HG02973 (cell line): ENCODE results near the gene PLA2G15.
A peak's percentile ranks its signal among the peaks of the same experiment; 100 is the strongest.

Experiments
- ATAC-seq: cut with Tn5 transposase; IDR thresholded peaks from one replicate; pipeline ENCODE4 v1.9.1; 2021; ENCODE audit warnings: moderate library complexity; ENCODE audit not compliant: unreplicated experiment

The PLA2G15 gene, protein sequence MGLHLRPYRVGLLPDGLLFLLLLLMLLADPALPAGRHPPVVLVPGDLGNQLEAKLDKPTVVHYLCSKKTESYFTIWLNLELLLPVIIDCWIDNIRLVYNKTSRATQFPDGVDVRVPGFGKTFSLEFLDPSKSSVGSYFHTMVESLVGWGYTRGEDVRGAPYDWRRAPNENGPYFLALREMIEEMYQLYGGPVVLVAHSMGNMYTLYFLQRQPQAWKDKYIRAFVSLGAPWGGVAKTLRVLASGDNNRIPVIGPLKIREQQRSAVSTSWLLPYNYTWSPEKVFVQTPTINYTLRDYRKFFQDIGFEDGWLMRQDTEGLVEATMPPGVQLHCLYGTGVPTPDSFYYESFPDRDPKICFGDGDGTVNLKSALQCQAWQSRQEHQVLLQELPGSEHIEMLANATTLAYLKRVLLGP

DNA sequence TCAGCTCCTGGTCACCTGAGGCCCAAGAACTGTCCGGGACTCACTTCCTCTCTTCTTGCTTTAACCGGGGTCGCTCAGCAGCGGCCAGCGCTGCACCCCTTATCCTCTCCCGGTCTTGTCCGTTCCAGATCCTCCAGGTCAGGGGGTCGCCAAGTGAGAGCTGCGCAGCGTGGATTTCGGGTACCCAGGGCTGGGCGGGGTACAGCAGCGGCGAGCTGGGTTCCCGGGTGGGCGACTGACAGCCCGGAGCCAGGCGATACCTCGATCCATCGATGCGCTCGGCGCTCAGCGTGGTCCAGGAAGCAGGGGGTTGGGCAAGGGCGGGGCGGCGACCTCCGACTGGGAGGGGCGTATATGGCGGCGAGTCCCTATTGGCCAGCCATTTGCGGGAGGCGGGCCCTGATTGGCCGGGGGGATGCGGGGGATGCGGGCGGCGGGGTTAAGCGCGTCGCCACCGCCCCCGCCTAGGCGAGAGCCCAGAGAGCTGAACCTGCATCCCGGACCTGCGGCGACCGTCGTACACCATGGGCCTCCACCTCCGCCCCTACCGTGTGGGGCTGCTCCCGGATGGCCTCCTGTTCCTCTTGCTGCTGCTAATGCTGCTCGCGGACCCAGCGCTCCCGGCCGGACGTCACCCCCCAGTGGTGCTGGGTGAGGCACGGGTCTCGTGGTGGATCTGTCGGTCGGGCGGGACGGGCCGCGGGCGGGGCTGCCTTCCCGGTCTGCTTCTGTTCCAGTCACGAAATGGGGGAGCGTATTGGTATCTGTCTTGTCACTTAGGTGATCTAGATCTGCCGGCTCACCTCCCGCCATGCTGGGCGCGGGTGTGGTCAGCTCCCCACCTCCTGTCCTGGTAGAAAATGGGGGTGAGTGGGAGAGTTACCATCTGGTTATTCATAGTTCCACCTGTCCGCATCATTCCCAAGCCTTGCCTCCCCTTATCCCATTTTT, at the start of gene PLA2G15:
PLA2G15 (plus strand) TSS at position 471 of the 951 bp plus-strand sequence; CDS start at position 525, 54 bp downstream.
- peak; percentile 74 for ATAC-seq

DNA sequence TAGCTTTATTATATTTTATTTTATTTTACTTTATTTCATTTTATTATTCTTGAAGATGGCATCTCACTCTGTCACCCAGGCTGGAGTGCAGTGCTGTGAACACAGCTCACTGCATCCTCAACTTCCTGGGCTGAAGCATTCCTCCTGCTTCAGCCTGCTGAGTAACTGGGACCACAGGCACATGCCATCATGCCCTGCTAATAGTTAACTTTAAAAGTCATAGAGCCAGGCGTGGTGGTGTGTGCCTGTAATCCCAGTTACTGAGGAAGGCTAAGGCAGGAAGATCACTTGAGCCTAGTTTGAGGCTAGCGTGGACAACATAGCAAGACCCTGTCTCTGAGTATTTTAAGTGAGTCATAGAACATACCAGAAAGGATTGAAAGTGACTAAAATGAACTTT, 47.9 kb upstream of the PLA2G15 start:
- no peak for ATAC-seq

DNA sequence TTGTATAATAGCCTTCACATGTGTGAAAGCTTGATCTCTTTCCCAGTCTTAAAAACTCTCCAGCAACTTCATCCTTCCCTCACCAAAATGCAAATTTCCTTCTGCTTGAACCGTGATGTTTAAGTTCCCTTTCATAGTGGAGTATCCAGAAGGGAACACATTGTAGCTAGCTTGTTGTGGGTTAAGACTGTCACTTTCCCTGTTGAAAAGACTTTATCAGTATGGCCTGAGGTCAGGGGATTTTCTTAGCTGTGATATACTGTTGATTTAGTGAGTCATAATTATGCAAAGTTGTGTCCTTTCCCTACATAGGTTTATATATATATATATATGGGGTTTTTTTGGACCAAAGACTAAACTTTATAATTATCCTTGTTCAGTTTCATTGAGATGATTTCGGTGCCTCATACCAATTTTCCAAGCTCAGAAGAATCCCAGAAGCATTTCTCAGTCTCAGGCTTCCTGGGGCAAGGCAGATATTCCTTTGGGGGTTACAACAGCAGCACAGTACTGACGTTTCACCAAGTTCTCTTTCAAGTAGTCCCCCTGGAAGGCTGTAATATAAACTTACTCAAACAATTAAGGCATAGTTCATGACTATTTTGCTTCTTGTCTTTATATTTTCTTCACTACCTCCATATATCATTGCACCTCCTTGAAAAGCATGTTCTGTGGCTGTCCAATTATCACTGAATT, 44.9 kb upstream of the PLA2G15 start:
- ATAC-seq: no peak

DNA sequence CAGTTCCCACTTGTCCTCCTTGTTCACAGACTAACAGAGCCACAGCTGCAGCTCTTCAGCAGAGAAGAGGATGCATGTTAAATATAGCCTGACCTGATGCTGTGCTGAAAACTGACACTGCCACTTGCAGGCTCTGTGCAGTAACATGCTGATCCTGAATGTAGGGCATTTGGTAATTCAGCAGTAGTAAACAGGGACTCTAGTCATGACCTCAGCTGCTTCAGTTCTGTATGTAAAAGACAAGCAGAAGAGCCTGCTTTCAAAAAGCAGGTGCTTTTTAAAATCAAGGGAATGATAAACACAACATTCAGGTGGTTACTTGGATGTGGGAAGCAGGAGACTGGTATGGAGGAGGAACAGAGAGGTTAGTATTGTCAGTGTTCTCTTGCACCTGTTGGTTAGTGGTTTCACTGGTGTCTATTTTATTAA, 43.1 kb upstream of the PLA2G15 start:
- no peak for ATAC-seq

DNA sequence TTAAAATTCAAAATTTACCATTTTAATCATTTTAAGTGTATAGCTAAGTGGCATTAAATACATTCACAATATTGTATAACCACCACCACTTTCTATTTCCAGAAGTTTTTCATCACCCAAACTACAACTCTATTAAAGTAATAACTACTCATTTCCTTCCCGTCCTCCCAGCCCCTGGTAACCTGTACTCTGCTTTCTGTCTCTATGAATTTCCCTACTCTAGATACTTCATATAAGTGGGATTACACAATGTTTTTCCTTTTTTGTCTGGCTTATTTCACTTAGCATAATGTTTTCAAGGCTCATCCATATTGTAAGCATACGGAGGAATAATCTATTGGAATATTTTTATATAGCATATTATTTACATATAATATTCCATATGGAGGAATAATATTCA, 38.9 kb upstream of the PLA2G15 start:
- no peak for ATAC-seq

DNA sequence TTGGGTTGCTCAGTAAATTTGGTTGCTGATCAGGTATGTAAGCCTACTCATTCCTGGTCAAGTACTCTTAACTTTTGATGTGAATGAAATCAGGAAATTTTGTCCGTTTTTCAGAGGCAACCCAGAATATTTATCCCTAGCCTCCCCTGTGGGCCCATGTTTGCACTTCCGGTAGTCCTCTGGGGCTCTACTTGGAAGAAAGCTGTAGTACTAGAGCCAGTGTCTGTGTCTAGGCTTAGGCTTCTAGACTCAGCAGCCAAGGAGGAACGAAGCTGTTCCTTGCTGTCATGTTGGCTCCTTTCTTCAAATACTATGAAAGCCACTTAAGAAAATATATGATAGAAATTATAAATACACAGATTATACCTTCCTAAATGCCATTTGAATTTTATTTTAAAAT, 30.4 kb upstream of the PLA2G15 start:
- ATAC-seq: no peak

DNA sequence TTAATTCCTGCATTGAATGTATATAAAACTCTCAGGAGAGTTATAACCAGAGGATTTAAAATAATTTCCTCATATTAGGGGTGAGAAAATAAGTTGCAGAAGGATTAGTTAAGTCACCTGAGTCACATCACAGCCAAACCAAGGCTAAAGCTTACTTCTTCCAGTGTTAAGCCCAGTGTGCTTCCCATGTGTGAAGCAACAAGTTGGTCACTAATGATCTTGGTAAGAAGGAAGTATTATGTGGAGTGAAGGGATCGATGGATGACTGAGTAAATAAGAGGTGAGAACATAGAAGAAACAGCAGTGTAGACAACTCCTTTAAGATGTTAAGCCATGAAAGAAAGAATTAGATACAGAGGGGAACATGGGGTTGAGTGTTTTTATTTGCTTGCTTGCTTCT, 29.9 kb upstream of the PLA2G15 start:
- no peak for ATAC-seq

DNA sequence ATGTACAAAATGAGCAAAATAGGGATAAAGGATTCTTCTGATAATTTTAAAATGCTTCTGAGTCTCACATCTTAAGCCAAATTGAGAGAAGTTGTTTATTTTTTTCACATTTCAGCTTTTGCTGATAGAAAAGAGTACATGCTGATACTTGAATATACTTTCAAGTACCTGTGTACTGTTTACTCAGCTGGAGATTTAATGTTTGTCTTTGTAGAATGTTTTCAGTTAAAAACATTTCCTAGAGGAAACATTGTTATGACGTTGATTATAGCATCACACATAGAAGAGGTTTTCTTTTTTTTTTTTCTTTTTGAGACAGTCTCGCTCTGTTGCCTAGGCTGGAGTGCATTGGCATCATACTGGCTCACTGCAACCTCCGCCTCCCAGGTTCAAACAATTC, 28.9 kb upstream of the PLA2G15 start:
- ATAC-seq: no peak

DNA sequence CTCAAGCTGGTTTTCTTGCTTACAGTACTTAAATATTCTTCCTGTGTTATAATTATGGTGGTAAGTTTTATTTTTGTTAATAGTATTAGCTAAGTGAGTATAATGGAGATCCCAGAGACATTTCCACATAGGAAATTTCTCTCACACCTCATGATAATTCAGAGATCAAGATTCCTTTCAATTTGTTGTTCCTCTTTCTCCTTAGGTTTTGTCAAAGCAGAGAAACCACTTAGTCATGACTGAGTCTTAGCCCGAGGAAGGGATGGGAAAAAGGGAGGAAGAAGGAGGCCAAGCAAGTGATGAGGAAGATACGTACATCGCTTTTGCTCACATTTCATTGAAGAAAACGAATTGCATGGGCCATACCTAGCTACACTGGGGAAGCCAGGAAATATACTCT, 27.7 kb upstream of the PLA2G15 start:
- ATAC-seq: no peak

DNA sequence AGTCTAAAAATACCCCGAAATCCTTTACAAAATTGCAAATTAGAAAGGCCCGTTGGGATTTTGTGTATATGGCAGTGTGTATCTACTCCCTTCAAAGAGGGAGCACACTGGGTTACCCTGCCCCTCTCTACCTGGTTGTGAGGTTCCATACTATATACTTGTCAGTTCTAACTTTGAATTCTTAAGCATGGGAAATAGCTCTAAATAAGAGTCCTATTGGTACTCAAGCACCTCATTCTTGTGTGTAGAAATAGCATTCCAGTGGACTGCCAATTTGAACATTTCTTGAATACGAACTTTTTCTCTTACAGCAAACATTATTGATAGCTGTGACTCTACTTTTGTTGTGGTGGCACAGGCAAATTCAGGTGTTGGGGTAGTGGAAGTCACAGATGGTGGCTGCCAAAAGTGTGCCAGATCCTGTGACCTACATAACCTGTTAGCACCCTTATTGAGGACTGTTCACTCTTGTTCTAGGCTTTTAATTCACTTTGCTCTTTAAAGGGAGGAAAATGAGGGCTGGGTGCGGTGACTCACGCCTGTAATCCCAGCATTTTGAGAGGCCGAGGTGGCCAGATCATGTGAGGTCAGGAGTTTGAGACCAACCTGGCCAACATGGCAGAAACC, 25.3 kb upstream of the PLA2G15 start:
- no peak for ATAC-seq

DNA sequence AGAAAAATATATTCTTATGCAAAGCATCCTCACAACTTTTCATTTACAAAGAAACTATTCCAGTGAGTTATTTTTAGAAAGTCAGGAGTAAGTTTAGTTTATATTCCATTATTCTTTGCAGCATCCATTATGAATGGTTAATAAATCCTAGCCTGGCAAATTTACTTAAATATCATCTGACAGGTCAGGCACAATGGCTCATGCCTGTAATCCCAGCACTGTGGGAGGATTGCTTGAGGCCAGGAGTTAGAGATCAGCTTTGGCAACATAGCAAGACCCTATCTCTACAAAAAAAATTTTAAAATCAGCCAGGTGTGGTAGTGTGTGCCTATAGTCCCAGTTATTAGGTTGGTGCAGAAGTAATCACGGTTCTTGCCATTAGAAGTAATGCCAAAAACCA, 22.1 kb upstream of the PLA2G15 start:
- no peak for ATAC-seq

DNA sequence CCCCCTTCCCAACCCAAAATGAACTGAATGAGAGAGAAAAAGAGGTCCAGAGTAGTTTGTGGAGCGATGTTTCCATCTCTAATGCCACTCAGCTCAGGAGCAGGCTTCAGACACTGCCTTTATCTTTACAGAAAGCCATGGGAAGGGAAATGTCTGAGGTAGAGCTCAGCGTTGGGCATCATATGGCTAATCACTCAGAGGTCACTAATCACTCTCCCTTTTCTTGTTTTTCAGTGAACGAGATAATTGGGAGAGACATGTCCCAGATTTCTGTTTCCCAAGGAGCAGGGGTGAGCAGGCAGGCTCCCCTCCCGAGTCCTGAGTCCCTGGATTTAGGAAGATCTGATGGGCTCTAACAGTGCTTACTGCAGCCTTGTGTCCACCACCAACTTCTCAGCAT, 19.1 kb upstream of the PLA2G15 start:
- no peak for ATAC-seq

DNA sequence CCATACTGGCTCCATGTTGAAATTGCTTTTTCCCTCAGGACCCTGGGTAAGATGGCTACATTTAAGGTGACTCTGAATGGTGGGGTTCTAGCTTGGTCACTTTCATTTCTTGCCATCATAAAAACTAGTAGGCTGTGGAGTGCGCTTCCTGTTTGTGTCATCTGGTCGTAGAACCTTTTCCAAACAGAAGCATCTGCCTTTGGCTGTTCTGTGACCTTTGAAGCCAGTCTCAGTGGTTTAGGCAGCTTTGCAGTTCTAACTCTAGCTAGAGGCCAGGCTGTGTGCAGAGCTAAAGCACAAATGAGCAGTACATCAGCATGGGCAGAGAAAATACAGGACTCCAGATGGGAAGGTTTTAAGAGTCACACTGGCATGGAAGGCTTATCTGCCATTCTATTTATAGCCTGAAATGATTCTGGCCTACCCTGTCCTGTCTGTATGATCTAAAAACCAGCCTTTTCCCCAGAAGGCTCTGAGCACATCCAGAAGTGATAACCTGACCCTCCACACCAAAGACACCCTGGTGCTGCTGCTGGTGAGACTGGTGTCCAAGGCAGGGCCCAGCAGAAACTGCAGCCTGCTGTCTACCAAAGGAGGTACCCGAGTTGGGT, 17.9 kb upstream of the PLA2G15 start:
- ATAC-seq: no peak

DNA sequence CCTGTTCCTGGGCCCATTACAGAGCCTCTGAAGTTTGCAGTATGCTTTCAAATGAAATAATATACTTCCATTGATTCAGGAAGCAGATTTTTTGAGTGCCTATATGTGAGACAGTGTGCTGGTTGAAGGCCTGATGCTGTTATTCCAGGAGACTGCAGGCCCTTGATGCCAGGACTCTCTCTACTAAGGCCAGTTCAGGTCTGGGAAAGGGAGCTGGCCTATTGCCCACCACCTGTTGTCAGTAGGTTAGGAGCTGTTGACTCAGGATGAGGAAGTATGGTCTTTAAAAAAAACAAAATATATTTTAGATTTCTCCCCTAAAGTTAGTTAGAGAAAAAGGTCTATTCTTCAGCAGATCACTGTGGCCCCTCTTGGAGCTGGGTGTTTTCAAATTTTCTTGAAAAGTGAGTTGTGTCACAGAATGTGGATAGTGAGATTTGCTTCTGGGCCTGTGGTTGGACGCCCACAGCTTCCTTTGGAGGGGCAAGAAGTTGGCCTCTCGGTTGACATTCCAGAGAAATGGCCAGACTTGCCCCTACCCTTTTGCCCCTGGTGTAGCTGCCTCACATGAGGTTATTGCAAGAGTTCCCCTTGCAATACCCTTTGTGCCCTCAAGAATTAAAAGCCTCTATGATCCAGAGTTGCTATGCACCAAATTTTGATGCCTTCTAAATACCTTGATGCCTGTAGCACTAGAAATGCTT, 17.2 kb upstream of the PLA2G15 start:
- no peak for ATAC-seq

DNA sequence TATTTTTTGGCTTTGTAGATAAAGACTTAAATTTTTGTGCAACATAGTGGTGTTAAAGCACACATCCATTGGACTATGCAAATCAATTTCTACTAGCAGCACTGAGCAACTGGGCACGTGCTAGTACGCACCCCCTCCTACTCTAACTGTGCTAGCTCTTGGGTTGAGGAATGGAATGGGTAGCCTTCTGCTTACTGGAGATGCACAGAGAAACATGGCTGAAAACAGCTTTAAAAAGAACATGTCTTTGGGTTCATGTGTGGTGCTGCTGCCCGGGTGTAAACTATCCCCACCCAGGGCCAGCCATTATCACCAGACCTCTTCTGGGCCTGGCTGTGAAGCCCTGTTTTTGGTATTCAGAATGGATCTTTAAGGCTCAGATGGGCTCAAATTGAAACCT, 16.5 kb upstream of the PLA2G15 start:
- no peak for ATAC-seq

DNA sequence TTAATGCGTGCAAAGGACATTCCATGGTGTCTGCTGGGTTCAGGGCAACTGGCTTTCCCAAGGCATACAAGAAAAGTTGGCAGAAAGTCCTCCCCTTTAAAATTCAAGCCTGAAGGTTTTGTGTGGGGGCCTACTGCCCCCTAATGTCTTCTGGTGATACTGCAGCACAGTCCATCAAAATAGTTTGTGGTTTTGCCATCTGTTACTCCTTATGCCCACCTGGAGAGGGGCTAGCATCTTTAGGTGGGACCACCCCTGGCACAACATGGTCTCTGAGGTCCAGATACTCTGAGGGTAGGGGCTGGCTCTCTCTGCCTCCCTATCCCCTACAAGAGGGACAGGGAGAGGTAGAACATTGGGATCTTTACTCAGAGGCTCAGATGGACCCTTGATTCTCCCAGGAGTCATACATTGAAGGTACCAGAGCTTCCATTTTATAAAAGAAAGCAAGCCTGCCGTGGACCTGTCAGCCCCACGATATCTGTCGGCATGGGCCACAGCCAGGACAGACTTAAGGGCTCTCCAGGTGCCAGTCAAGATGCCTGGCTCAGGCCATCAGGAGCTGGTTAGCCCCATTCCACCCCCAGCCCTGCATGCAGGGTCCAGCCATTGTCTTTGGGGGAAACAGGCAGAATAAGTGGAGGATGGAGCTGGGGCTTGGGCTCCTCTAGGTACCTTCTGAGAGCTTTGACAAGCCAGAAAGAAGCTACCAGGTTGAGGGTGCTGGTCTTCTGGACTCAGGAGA, 15.6 kb upstream of the PLA2G15 start:
- no peak for ATAC-seq

DNA sequence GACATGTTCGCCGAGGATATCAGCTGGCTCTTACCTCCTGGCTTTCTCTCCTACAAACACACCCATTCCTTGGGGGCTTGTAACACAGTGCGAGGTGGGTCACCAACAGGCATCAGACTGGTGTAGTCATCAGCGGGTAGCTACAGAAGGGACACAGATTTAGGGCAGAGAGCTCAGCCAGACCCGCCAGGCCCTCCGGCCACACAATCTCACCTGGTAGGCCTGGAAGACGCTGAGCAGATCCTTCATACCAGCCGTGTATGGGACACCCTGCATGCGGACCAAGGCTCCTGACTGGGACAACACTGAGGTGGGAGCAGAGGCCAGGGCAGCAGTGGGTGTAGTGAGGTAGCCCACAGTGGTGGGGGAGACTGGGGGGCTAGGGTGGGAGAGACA, 15.0 kb upstream of the PLA2G15 start:
- no peak for ATAC-seq

DNA sequence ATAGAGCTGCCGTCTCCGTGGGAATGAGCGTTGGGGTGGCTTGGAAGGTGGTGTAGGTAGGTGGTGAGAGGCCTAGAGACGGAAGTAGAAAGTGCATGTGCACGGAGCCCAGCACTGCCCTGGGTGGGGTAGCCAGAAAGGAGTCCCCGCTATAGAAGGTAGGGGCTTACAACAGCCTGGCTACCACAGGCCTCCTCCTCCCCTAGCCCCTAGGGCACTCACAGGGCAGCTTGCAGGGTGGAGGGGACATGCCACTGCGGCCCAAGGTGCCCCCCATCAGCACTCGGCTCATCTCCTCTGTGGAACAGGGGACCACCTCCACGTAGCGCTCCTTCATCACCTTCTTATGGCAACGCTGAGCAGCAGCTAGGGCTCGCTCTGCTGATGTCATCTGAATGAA, 14.2 kb upstream of the PLA2G15 start:
- ATAC-seq: no peak
